Stimulated activated CD8-positive, alpha-beta memory T cell treated with anti-CD3 and anti-CD28 coated beads, Interleukin-12 subunit alpha, Interleukin-12 subunit beta, amount 100 ng/mL, for 4 hours (primary cell): Measurements from ENCODE around the gene DSCAM.

Source experiments
- DNase-seq: peaks from one replicate; pipeline ENCODE4 v3.0.0-alpha.2; 2020; ENCODE audit warnings: low read depth

Gene DSCAM

DNA sequence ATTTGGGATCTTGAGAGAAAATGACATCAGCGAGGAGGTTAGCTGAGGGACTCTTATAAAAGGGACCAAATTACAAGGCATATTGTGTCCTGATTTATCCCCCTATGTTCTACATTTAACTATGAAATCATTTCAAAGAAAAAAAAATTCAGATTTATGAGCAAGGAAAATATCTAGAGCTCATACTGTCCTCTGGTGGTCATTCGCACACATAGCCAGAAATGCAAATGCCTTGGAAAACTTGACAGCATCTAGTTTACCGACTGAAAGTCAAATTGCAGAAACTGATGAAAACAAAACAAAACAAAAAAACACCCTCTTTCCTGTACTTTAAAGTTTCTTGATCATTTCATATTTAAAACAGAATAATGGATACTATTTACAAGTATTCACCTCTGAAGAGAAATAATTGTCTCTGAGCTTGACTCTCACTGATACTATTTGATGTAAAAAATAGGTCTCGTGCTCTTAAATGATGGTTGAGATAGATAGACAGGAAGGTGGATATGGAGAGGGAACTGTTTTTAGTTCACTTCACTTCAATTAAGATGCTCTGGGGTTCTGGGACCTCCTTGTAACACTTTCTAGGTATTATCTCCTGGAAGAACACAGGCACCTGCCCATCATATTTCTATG is 725.9 kb downstream of the DSCAM start:
- DNase-seq: no peak

GRCh38 chr21:40118527-40118926 is 728.4 kb downstream of the DSCAM start:
- DNase-seq: no peak

- no peak for DNase-seq
These were observed 729.7 kb downstream of the DSCAM start for GRCh38 chr21:40117236-40117635.

- no peak for DNase-seq
These were observed 731.2 kb downstream of the DSCAM start for GRCh38 chr21:40115775-40116174.

GRCh38 chr21:40102682-40103081 is 744.3 kb downstream of the DSCAM start:
- DNase-seq: no peak

DNA sequence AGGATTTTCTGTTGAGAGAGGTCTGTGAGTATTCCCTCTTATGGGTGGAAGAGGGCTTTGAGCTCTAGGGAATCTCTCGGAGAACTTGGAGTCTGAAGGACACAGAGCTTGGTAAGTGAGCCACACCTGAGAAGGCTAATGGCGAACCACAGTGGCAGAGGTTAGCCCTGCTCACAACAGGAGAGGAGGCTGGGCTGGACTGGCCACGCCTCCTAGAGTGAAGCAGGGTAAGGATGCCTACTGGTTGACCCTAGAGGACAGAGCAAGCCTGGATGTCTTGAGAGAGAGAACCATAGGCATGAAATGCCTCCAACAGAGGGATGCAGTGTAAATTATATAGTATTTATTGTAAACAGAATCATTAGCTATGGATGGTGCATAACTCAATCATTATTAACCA is 747.1 kb downstream of the DSCAM start:
- DNase-seq: no peak

- DNase-seq: no peak
These were observed 751.5 kb downstream of the DSCAM start for GRCh38 chr21:40095477-40095876.

DNA sequence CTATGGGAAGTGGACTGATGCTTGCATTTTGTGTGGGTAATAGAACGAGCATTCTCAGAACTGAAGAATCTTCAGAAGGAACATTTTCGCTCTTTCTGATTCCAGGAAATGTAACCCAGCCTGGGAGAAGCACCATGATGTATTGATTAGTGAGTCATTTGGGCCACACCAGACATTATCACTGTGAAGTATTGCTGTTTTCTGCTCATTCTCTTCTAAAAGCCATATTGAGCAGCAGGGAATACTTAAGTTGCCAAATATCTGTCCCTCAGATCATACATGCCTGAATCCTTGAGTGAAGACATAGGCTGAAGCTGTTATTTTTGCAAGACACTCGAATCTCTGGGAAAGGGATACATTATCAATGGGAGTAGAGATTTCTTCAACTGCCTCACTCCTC is 766.6 kb downstream of the DSCAM start:
- no peak for DNase-seq

DNA sequence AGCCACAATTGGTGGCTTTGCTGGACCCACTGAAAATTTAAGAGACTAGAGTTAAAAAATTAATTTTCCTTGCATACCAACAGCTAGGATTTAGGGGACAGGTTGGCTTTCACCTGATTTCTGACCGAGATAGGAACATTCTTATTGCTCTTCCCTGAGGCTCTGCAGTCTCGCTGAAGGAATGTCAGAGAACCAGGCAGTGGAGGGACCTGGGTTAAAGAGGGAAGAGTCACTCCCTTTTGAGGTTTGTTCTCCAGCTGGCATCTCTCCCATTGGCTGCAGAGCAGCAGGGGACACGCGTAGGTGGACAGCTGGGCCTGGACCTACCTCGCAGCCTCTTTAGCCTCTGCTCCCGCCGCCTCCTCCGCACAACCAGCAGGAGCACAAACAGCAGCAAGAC is 772.2 kb downstream of the DSCAM start:
- DNase-seq: no peak

GRCh38 chr21:40074198-40074597 is 772.8 kb downstream of the DSCAM start:
- no peak for DNase-seq

GRCh38 chr21:40073642-40074041 is 773.3 kb downstream of the DSCAM start:
- no peak for DNase-seq

DNA sequence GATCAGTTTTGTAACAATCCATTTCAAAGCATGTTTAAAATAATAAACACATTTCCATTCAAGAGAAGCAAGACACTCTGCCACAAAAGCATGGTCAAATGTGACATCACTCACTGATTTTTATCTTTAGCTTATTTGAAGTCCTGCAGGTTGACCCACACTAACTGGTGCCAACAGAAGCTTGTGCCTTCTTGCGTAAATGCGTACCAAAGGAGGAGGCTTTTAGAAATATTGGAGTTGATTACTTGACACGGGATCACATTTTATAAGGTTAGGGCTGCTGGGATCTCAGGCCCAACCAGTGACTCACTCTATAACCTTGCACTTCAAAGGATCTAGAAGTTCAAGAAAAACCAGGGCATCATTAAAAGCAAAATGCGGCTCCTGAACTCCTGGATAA is 776.1 kb downstream of the DSCAM start:
- DNase-seq: no peak

DNA sequence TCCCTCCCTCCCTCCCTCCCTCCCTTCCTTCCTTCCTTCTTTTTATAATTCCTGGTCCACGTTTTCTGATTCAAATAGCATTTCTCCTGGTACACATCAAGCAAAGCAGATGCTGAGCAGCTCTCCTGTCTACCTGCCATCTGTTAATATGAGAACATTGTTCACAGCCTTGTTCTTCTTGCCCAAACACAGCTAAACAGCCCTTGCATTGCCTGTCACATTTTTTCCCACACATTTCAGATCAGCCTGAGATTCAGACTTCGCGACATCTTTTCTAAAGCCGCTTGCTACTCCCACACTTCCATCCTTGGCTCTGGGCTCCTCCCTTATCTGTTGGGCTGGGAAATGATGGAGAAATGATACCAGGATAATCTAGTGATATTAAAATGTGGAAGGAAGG is 779.2 kb downstream of the DSCAM start:
- no peak for DNase-seq

DNA sequence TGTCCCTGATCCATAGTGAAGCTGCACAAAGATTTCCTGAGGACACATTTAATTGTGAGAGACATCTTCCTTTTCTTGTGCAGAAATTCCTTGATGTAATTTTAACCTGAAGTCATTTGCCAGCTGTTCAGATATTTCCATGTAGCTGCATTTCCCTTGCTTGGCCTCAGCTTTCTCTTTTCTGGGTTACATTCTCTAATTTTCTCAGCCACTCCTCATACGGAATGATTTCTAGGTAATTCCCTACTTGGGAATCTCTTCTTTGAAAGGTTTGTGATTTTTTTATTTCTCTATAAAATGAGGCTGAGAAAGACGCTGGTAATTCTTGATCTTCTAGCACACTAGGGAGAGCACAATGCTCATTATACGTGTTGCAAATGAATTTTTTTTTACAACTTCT is 780.7 kb downstream of the DSCAM start:
- DNase-seq: no peak

DNA sequence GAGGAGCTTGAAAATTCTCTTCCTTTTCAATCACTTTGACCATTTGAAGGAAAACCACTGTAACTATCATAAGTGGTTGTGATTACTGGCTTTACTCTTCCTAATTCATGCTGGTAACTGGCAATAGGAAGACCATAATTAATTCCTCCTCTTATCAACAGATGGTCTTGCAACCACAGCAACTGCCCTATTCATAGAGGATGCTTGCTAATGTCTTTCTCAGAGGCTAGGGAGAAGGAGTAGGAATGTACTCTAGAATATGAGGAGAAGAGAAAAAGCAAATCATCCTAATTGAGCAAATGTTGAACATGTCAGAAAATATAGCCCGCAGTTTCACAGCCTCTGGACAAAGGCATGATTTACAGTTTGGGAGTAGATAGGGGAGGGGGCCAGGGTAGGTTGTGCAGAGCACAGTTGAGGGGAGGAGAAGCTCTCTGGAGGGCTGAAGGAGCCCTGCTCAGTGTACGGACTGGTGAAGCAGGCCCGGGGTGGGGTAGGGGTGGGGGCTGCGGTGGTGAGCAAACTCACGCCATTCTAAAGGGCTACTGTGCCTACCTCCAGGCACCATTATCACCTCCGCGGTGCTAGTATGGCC is 786.8 kb downstream of the DSCAM start:
- DNase-seq: no peak

GRCh38 chr21:40057331-40057730 is 789.6 kb downstream of the DSCAM start:
- no peak for DNase-seq

DNA sequence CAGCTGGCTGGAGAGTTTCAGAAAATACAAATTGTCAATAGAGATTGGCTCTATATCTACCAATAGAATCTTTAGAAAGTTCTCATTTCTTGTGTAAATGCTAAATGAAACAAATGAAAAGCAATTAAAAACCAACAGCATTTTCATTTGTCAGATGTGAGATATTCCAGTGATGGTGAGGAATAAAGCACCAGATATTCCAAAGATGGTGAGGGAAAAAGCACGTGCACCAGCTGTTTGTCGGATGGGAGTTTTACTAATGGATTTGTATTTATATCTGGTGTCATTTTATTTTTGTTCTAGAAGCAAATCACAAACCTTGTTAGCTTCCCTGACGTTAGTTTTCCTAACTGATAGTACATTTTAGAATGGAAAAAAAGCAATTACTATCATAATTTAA is 790.9 kb downstream of the DSCAM start:
- no peak for DNase-seq

GRCh38 chr21:40054403-40054802 is 792.6 kb downstream of the DSCAM start:
- no peak for DNase-seq

GRCh38 chr21:40053007-40053406 is 794.0 kb downstream of the DSCAM start:
- DNase-seq: no peak

DNA sequence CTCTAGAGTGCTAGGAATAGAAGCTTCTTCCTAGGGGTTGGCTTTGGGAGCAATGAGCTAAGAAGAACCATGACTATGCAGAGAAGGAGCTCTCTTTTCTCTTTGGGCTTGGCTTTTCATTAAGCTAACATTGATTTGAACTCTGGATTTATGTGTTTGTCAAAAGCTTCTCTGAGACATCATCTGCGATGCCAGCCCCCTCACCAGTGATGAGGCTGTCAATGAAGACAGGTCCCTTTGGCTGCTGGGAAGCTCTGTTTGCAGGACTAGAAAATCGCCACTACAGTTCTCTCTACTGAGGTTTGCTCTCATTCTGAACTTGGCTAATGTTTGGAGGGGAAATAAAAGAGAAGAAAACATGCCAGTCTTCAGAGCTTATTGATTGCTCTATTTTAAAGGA is 794.7 kb downstream of the DSCAM start:
- DNase-seq: no peak

- no peak for DNase-seq
These were observed 795.2 kb downstream of the DSCAM start for GRCh38 chr21:40051801-40052200.

DNA sequence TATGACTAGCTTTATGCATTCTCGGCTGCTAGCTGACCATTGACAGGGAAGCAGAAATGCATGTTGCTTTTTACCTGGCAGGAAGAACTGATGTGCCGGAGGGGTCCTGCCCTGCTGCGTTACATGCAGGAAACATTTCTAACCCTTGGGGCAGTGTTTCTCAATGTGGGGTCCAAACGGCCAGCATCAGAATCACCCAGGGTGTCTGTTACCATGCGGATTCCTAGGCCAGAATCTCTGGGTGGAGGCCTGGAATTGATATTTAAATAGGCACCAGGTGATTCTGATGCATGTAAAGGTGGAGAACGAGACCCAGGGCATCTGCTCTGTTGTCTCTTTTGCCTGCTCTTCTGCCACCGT is 797.0 kb downstream of the DSCAM start:
- no peak for DNase-seq

- DNase-seq: no peak
These were observed 797.7 kb downstream of the DSCAM start for GRCh38 chr21:40049031-40049930.
